Fibroblast of lung (primary cell): Measurements from ENCODE around the gene KIF15.

ENCODE experiments used
- EZH2 ChIP-seq: IDR thresholded peaks from 2 replicates; pipeline ENCODE4 v1.5.1; 2012; ENCODE audit warnings: low read length, control low read depth, mild to moderate bottlenecking; ENCODE audit errors: missing control alignments
- TF ChIP-seq, protein P1 (sequence below), 2 donors: IDR thresholded peaks in 1 of 2; conservative IDR thresholded peaks in 1 of 2; 1 replicate in 1 of 2; 2 replicates in 1 of 2; pipeline ENCODE4 v1.5.1; 2011 to 2012; ENCODE audit warnings: low read length in 2 of 2, control low read depth in 1 of 2, inconsistent platforms in 1 of 2, low read depth in 1 of 2, mild to moderate bottlenecking in 1 of 2

DNA sequence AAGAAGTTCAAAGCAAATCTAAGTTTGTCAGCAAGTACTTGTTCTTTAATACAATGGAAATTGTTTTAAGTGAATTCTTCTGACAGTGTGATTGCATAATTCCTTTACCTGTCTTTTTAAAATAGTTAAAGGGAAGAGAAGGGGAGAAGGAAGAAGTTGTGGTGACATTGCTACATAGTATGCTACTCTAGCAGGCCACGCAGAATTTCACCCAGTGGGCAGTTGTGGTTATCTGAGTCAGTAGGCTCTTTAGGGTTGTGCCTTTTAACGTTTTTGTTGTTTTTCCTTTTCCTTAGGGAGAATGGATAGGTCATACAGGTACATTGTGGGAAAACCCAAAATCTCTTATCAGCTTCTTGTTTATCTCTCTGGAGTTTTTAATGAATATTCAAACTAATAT lies 40.4 kb downstream of the KIF15 start:
- TF ChIP-seq, protein P1, sequence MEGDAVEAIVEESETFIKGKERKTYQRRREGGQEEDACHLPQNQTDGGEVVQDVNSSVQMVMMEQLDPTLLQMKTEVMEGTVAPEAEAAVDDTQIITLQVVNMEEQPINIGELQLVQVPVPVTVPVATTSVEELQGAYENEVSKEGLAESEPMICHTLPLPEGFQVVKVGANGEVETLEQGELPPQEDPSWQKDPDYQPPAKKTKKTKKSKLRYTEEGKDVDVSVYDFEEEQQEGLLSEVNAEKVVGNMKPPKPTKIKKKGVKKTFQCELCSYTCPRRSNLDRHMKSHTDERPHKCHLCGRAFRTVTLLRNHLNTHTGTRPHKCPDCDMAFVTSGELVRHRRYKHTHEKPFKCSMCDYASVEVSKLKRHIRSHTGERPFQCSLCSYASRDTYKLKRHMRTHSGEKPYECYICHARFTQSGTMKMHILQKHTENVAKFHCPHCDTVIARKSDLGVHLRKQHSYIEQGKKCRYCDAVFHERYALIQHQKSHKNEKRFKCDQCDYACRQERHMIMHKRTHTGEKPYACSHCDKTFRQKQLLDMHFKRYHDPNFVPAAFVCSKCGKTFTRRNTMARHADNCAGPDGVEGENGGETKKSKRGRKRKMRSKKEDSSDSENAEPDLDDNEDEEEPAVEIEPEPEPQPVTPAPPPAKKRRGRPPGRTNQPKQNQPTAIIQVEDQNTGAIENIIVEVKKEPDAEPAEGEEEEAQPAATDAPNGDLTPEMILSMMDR (conservative IDR thresholded peaks at IDR 0.05 in 1 of 2, IDR thresholded peaks at IDR 0.05 in 1 of 2; ENCODE audit: low read depth in 1 of 2, low read length in 2 of 2), result no peak
- no peak for TF ChIP-seq EZH2
